Measurements from ENCODE around the gene TBRG1.

GRCh38 chr11:124674571-124674970, 51.9 kb downstream of the TBRG1 start:
- TF ChIP-seq CTCF (IDR thresholded peaks at IDR 0.05) (no peak), ZFX (IDR thresholded peaks at IDR 0.05; ENCODE audit: borderline replicate concordance) (no peak)
